ENCODE data around the gene TBXAS1. TPM values are rescaled to one million over a fixed set of nuclear protein-coding genes. Genes with fewer than 3 reads are reported as not detected.

Gene TBXAS1
- total RNA-seq, 4 donors from 2014 or later, result 9.0 to 22.2 (median 14.6) TPM

DNA sequence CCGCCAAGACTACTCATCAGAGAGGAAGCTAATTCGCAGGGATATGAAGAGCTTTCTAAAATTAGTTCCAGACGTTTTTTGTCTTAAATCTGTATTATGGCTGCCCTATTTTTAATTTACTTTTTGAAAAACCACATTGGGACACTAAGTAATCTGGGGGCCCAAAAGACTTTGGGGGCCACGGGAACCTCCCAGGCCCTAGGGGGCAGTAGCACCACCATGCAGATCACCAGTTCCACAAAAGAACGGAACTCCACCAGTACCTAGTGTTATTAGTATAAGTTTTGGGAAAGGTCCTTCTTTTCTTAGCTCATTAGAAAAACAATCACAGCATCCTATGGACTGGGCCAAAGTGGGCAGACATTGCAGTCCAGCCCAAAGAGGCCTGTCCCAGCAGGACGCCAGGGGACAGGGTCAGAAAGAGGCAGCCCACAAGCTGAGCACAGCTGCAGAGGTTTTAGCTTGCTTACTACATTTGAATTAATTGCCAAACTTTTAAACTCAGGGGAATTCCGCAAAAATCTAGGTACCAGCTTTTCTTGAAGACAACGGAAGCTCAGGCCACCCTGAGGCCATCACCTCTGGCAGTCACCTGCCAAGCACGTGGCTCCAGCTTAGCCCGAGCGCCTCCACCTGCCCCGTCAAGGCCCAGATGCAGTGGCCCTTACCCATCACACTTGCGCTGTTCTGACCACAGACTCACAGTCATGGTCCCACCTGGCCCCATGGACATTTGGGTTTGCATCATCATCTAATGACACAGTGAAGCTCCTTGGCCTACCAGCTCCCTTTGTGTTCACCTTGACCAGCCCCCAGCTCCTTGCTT lies 158.8 kb downstream of the TBXAS1 start:
- Histone ChIP-seq H3K36me3 (no peaks in the 10 kb centered on the region), H3K4me3 (no peak overlapping the region), H3K27me3 (no peaks in the 10 kb centered on the region), H3K9me3 (no peaks in the 10 kb centered on the region), H3K27ac (no peak overlapping the region), H3K4me1 (no peaks in the 10 kb centered on the region)
- intact Hi-C loops (cut with DNase I; ENCODE audit: low total_unique reads) (no loop called here), in situ Hi-C loops (cut with MboI; ENCODE audit: low pct_ligation_motif_present in 1 of 4, low pct_unique_long_range_greater_than_20kb in 1 of 4, low sequenced_read_pairs in 3 of 4) (no loop called here)
- WGBS, 2 donors (ENCODE audit: low coverage in 1 of 2), result 73 to 90% methylated on average over 6 to 13 of the region's 13 CpGs
- TF ChIP-seq EP300 (IDR thresholded peaks at IDR 0.05; ENCODE audit: low read depth) (no peak), POLR2A (IDR thresholded peaks at IDR 0.05) (no peak), POLR2AphosphoS5 (IDR thresholded peaks at IDR 0.05) (no peak)
- TF ChIP-seq, protein P1, sequence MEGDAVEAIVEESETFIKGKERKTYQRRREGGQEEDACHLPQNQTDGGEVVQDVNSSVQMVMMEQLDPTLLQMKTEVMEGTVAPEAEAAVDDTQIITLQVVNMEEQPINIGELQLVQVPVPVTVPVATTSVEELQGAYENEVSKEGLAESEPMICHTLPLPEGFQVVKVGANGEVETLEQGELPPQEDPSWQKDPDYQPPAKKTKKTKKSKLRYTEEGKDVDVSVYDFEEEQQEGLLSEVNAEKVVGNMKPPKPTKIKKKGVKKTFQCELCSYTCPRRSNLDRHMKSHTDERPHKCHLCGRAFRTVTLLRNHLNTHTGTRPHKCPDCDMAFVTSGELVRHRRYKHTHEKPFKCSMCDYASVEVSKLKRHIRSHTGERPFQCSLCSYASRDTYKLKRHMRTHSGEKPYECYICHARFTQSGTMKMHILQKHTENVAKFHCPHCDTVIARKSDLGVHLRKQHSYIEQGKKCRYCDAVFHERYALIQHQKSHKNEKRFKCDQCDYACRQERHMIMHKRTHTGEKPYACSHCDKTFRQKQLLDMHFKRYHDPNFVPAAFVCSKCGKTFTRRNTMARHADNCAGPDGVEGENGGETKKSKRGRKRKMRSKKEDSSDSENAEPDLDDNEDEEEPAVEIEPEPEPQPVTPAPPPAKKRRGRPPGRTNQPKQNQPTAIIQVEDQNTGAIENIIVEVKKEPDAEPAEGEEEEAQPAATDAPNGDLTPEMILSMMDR (IDR thresholded peaks at IDR 0.05), result no peak
- no peak for DNase-seq

DNA sequence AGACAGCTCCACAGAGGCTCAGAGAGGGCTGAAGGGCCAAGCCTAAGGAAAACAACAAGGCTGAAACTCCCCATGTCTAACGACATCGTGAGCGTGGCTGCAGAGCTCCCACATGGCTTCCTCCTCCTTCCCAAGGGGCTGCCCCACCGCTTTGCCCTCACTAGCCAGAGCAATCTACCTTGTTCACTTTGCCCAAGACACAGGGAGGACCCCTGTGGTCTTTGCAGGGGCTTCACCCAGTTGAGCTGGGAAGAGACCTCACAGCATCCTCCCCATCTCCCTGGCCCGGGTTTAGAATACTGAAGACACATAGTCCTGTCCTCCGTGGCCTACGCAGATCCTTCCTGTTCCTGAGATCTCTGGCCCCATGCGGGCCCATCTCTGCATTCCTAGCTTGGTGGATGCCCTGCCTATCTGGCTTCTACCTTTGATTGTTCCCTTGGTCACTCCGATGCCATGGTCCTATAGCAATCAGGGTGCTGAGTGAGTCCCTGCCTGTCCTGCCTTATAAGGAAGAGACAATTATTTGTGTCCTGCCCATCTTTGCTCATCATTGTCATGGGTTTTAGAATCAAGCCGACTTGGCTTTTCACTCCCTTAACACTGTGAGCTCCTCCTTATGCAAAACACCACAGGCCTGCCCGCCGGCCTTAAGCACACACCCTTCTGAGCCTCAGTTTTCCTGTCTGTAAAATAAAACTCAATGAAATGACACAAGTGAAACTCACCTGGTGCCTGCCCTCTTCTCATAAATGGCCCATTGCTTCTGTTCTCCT lies 160.5 kb downstream of the TBXAS1 start:
- Histone ChIP-seq H3K36me3 (no peaks in the 10 kb centered on the region), H3K27me3 (no peaks in the 10 kb centered on the region), H3K4me3 (no peak overlapping the region), H3K27ac (no peak overlapping the region), H3K4me1 (no peaks in the 10 kb centered on the region), H3K9me3 (no peaks in the 10 kb centered on the region)
- 87 to 89% methylated on average over 4 to 12 of the region's 12 CpGs for WGBS, 2 donors (ENCODE audit: low coverage in 1 of 2)
- in situ Hi-C loops (cut with MboI; ENCODE audit: low pct_ligation_motif_present in 1 of 4, low pct_unique_long_range_greater_than_20kb in 1 of 4, low sequenced_read_pairs in 3 of 4) (no loop called here), intact Hi-C loops (cut with DNase I; ENCODE audit: low total_unique reads) (loop anchor here (5.0 kb wide), 1 partner anchor 1458 kb away; no protein-coding TSS in a partner anchor)
- no peak for DNase-seq
- TF ChIP-seq POLR2A (IDR thresholded peaks at IDR 0.05) (no peak), POLR2AphosphoS5 (IDR thresholded peaks at IDR 0.05) (no peak), EP300 (IDR thresholded peaks at IDR 0.05; ENCODE audit: low read depth) (no peak)
- TF ChIP-seq, protein P1 (IDR thresholded peaks at IDR 0.05), result no peak

DNA sequence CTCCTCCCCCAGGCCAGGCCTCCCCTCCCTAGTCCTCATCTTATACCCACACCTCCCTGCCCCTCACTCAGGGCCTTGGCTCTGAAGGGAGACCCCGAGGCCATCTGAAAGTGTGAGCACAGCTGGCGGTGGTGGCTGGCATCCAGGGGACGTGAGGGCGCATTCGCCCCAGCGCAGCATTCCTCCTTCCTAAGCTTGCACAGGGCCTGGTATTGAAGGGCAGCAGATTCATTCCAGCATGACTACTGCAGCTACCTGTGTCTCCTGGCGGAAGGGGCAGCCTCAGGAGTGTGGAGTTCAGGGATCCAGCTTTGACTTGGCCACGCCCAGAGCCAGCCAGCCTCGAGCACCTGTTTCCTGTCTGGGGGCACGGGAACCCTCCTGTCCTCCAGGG lies 161.1 kb downstream of the TBXAS1 start:
- TF ChIP-seq POLR2AphosphoS5 (IDR thresholded peaks at IDR 0.05) (no peak), POLR2A (IDR thresholded peaks at IDR 0.05) (no peak), EP300 (IDR thresholded peaks at IDR 0.05; ENCODE audit: low read depth) (no peak)
- TF ChIP-seq, protein P1 (IDR thresholded peaks at IDR 0.05), result no peak
- no peak for DNase-seq
- Histone ChIP-seq H3K4me1 (no peaks in the 10 kb centered on the region), H3K9me3 (no peaks in the 10 kb centered on the region), H3K4me3 (no peak overlapping the region), H3K27ac (no peak overlapping the region), H3K27me3 (no peaks in the 10 kb centered on the region), H3K36me3 (no peaks in the 10 kb centered on the region)
- 86% methylated on average over 10 of the region's 10 CpGs; no CpG with 5 or more reads in 1 of the 2 donors for WGBS, 2 donors (ENCODE audit: low coverage in 1 of 2)
- intact Hi-C loops (cut with DNase I; ENCODE audit: low total_unique reads), result loop anchor here (5.0 kb wide), 1 partner anchor 1457 kb away; no protein-coding TSS in a partner anchor
- in situ Hi-C loops (cut with MboI; ENCODE audit: low pct_ligation_motif_present in 1 of 4, low pct_unique_long_range_greater_than_20kb in 1 of 4, low sequenced_read_pairs in 3 of 4), result no loop called here

DNA sequence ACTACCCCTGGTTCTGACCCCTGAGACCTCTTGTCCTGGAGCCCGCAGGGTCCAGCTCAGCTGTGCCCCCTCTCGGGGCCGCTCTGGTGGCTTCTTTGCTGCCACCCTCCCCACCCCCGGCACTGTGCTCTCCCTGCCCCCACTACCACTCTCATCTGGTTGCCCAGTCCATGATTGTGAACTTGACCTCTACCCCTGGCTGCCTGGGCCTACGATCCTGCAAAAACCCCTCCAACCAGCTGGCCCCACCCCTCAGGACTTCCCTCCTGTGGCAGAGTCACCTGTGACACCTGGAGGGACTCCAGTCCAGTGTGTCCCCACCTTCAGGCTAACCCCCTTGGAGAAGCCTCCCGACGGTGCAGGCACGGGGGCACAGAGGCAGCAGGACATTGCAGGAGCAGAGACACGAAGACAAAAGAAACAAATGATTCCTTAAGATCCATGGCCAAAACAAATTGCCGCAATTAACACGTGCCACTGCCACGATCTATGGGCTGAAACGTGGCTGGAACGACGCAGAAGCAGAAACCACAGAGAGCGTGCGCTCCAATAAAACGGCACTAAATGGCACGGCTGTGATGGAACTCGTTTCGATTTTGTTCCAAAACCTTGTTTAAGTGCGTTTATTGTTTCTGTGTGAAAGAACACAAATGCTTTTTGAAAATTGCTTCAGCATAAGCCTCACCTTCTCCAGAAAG lies 161.7 kb downstream of the TBXAS1 start:
- WGBS, 2 donors (ENCODE audit: low coverage in 1 of 2), result 89 to 94% methylated on average over 13 to 19 of the region's 22 CpGs
- no peaks in the 10 kb centered on the region for H3K27me3 ChIP-seq
- H3K9me3 ChIP-seq, result no peaks in the 10 kb centered on the region
- no peaks in the 10 kb centered on the region for H3K36me3 ChIP-seq
- in situ Hi-C loops (cut with MboI; ENCODE audit: low pct_ligation_motif_present in 1 of 4, low pct_unique_long_range_greater_than_20kb in 1 of 4, low sequenced_read_pairs in 3 of 4) (no loop called here), intact Hi-C loops (cut with DNase I; ENCODE audit: low total_unique reads) (loop anchor here (5.0 kb wide), 1 partner anchor 1457 kb away; no protein-coding TSS in a partner anchor)
- no peak overlapping the region for H3K27ac ChIP-seq
- DNase-seq, result no peak
- TF ChIP-seq POLR2AphosphoS5 (IDR thresholded peaks at IDR 0.05), result no peak
- TF ChIP-seq, protein P1 (IDR thresholded peaks at IDR 0.05), result no peak
- no peak for TF ChIP-seq EP300 (IDR thresholded peaks at IDR 0.05; ENCODE audit: low read depth)
- no peak for TF ChIP-seq POLR2A (IDR thresholded peaks at IDR 0.05)
- H3K4me3 ChIP-seq, result no peak overlapping the region
- H3K4me1 ChIP-seq, result no peaks in the 10 kb centered on the region

Measured in transverse colon (tissue), 4 donors.